RPMI7951 (cell line): ENCODE measurements around the gene UMODL1. TPM values are rescaled to one million over a fixed set of nuclear protein-coding genes. Genes with fewer than 3 reads are reported as not detected.
"Not testable (repeated sequence)": the region's sequence is repeated elsewhere in the genome, so short reads cannot be mapped to it uniquely, and the experiment has no call there.

Source experiments
- DNase-seq: peaks from one replicate; pipeline ENCODE4 v3.0.0-alpha.2; 2012; ENCODE audit warnings: low read depth
- total RNA-seq: library from RNA; depleted of rRNA; stranded (reverse); fragments of >200 nt; shearing (Covaris generic); gene quantifications from 2 replicates; pipeline ENCODE4 v1.2.3, GENCODE V29; 2014

UMODL1 gene
- total RNA-seq, 1 experiment from 2014 or later, result not detected

DNA sequence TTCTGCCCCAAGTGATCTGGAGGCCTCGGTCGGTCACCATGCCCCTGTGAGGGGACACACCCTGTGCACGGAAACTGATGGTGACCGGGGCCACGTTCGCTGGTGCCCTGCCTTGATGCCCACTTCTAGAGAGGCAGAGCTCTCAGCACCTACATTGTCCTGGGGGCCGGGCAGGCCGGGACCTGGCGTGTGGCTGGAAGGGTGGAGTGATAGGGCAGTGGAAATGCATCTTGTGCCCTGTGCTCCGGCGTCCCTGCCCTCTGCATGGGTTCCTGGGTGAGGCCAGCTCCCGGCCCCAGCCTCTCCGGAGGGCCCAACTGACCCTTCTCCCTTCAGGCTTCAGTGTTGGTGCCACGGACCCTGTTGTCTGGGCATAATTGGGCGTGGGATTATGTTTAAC, 11.0 kb upstream of the UMODL1 start:
- DNase-seq, result no peak

DNA sequence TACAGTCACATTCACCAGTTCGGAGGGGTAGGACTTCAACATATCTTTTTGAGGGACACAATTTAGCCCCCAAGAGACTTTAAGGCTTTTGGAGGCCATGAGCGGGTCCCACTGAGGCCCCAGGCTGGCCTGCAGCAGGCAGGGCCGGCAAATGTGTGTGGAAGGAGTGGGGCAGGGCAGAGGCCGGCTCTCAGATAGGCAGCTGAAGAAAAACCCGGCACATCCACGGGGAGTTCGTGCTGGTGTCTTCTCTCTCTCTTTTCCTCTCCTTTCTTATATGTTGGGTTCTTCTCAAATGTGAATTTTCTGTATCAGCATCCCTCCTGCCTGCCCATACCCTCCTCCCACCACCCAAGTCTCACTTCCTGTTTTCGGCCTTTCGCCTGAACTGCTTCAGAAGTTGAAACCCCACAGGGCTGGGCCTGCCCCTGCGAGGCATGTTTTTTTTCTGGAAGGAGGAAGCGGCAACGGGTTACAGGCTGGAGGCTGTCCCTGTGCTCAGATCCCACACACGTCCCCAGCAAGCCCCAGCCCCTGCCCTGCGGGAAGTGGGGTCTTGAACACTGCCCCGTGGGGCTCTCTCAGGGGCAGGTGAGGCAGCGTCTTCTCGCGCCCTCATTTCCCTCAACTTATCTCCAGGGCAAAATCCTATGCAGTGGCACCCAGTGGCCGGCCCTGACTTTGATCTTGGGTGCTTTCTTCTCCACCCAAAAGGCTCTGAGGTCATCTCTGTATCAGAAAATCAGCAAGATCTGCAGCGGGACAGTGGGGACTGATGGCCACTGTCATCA, 9.7 kb upstream of the UMODL1 start:
- no peak for DNase-seq

DNA sequence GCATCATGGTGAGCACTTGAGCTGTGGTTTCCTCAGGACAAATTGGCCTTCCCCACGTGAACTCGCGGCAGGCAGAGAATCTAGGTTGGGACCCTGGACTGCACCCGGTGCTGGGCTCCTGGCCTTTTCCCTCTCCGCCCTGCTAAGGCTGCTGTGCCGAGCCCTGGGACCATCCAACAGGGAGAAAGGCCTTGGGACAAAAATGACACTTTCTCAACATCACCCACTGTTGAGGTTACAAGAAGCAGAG, 9.2 kb upstream of the UMODL1 start:
- DNase-seq, result no peak

DNA sequence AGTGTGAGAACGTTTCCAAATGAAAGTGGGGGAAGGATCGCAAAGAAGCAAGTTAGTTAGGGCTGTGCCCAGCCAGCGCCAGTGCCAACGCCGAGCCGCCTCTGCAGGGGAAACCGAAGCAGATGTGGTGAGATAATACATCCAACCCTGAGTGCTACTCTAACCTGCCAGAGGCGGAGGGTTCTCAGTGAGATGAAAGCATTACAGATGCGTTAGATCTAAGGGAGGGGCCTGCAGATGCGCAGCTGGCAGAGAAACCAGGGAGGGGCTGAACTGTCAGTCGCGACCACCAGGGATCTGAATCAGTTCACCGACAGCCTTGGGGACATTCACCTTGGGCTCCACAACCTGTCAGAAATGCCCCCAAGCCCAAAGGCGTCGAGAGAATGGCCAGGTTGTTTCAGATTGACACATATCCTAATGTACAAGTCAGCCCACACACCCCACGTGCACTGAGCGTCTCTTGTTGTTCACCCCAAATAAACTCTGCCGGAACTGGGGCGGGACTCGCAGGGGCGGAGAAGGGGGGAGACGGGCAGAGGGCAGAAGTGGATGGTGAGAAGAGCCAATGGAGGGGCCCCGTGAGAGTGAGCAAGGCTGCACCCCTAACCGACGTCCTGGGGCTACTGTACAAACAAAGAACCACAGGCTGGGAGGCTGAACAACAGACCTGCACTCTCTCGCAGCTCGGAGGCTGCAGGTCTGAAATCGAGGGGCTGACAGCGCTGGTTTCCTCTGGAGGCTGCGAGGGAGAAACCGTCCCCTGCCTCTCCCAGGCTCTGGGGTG, 8.7 kb upstream of the UMODL1 start:
- no peak for DNase-seq

DNA sequence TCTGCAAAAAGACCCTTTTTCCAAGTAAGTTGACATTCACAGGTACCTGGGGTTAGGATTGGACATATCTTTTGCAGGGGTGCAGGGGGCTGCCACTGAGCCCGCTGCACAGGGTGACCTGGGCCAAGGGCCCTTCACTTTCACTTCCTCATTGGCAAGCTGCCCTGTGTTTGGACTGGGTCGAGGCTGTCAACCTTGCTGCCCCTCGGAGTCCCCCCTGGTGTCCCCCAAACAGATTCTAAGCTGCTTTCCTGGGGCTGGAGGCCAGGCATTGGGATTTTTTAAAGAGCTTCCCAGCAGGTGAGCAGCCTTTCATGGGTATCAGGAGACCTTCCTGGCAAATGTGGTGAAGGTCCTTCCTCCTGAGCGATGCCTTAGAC, 7.9 kb upstream of the UMODL1 start:
- no peak for DNase-seq

DNA sequence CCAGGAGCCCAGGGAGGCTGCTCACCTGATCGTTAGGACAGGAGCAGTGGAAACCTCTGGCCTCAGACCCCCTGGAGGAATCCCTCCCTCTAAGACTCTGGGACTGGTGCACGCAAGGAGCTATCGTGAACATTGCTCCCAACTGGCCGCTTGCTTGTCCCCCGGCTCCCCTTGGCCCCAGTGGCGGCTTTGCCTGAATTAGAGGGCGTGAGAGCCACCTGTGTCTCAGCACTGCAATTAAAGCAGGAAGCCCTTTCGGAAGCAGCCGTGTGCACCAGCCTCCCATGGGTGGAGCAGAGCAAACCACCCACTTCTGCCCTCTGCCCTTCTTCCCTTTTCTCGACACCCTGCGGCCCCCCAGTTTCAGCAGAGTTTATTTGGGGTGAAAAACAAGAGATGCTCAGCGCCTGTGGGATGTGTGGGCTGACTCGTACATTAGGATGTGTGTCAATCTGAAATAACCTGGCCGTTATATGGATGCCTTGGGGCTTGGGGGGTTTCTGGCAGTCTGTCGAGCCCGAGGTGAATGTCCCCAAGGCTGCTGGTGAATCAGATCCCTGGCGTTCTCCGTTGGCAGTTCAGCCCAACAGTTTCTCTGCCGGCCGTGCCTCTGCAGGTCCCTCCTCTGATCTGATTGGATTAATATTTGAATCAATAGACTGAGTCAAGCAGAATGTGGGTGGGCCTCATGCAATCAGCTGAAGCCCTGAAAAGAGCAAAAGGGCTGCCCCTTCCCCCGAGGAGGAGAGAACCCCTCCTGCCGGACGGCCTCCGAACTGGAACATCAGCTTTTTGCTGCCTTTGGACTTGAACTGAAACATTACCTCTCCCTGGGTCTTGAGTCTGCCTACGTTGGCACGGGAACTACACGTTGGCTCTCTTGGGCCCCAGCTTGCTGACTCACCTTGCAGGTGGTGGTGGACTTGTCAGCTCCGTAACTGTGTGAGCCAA, 7.3 kb upstream of the UMODL1 start:
- no peak for DNase-seq

DNA sequence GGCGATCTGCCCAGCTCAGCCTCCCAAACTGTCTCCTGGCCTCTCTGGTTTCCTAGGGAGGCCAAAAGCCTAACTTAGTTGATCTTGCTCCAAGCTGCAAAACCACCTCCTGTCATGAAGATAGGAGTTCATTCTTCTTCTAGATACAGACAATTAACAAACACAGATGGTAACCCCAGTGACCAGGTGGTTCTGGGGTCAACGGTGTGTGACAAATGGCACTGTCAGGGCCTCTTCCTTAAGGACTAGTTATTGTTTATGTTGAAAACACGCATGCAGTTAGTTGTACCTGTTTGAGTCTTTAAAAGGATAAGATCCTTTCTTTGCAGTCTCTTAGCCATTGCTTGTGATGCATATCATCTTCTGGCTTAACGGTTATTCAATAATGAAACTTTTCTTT, 4.6 kb upstream of the UMODL1 start:
- no peak for DNase-seq

DNA sequence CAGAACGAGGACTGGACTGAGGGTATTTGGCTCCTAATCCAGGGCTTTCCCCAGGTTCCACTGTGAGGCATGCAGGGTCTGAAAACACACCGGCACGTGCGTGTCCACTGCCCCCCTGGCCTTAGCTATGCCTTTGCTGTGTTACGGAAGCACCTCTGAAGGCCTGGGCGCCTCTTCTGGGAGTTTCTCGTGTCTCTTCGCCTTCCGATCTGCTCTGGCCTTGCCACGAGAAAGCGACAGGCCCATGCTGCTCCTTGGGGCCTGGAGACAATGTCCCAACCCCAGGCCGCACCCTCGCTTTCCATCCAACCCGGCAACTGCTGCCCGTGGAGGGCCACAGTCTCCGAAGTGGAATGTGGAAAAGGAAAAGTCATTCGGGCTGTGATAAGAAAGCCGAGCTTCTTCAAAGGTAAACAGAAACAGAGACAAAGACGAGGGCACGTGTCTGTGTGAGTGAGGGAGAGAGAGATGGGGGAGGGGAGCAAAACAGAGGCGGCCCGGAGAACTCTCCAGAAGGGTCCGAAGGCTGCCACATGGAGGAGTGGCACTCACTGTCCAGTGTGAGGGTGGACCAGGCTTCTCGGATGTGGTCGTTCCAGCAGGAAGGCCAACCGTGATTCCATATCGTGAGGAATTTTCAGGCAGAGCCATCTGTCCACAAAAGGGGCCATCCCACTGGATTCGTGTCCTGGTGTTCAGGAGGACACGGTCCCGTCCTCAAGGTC, 3.4 kb upstream of the UMODL1 start:
- DNase-seq, result no peak

DNA sequence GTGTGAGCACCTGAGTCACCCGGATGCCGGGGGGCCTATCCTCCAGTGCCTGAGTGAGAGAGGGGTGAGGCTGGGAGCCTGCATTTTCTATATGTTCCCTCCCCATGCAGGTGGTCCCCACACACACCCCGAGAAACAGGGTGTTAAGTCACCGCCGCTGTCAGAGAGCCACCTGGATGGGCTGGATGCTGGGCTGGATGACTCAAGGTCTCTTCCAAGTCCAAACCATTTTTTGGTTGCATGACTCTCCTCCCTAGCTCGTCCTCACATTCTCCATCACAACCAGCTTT, 2.9 kb upstream of the UMODL1 start:
- no peak for DNase-seq

DNA sequence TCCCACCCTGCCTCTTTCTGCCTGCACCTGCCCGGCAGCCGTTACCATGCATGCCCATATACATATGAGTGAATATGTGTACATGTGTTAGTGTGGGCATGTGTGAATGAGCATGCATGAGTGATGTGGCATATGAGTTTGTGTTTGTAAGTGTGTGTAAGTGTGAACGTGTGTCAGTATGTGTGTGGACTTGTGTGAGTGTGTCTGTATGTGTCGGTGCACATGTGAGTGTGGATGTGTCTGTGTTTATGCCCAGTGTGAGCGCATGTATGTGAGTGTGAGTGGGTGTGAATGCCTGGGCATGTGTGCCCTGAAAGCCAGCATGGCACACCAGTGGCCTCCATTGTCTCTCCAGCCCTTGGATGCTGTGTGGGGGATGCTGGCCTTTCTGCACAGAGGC, 2.5 kb upstream of the UMODL1 start:
- no peak for DNase-seq

DNA sequence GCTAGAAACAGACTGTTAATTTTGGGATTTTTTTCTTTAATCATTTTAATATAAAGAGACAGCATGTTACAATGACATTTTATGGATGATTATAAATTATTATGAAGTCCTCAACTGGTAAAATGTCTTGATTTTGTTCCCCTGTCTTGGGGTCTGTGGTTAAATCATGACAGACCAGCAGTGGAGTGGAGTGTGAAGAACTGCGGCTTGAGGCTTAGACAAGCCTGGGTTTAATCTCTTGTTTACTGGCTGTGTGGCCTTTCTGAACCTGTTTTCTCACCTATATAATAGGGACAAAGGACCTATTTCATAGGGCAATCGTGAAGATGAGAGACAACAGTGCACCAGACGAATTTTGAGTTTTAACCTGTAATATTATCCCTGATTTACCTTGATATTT, 1.8 kb upstream of the UMODL1 start:
- DNase-seq, result no peak

DNA sequence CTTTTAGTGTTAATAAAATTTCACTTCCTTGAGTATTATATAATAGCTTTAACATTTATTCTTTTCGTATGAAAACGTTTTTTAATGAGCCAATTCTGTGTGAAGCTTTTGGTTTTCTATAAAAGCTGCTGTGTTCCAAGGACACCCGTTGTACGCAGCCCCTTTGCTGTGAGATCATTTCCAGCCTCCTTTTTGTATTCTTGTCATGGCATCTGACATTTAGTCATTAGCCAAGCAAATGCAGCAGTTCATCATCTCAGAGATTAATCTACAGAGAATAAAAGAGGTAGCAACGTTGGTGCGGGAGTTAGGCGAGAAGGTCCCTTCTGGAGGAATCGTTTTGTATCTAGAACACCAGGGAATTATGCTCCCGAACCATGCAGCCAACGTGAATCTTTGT, 1.3 kb upstream of the UMODL1 start:
- no peak for DNase-seq

DNA sequence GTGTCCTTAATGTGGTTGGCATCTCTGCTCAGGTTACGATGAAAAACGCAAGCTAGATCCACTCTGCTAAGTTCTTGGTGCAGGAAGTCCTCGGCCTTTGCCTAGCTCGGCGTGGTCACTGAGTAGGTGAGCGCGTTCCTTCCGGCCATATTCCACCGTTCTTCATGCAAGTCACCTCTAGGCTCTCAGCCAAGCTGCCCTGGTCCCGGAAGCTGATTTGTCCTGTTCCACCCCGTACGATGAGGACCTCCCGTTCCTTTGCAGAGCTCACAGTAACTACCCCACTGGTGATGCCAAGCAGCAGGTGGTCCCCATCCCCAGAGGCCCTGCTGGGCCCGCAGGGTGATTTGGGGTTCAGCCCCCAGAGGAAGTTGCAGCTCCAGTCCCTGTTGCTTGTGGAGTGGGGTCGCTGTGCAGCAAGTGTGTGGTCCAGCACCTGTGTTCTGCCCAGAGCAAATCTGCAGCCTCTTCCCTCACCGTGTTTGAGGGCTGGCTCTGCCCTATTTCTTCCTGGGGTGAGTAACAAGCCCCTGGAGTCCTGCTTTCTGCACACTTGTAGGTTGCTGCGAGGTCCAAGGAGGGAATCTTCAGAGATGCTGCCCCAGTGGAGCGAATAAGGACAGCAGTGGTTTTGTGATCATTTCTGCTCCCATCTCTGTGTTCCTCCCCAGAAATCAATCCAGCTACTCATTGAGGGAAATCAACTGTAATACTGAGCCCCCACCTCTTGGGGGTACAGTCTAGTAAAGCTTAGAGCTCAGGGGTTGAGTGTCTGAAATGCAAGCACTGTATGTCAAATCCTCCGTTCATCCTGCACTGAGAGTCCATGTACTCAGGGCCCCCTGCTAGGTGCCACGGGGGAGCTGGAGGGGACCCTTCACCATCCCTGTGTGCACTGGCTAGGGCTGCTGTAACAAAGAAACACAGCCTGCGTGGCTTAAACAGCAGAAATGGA, 2.3 kb downstream of the UMODL1 start:
- no peak for DNase-seq

DNA sequence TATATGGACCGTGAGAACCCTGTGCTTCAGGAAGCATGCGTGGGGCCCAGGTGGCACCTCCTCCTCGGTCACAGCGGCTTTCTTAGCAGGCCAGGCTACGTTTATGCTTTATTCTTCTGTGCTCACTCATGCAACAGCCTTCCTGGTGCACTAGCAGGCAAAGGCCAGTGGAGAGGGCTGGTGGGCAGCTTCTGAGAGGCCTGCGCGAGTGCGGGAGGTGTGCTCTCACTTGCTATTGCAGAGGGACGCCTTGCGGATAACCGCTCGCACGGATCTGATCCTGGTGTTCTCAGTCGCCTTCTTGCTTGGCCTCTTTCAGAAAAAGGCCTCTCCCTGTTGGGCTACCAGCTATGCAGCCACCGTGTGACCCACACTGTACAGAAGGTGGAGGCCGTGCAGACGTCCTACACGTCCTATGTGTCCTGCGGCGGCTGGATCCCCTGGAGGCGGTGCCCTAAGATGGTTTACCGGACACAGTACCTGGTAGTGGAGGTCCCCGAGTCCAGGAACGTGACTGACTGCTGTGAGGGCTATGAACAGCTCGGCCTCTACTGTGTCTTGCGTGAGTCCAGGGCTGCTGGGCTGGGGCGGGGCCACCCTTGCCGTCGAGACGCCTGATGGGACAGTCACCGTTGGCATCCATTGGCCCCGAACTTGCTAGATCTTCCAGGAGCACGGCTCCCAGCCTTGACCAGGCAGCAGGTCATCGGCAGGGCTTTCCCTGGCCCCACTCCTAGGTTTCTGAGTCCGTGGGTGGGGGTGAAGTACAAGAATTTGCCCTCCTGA, 4.8 kb downstream of the UMODL1 start:
- DNase-seq, result no peak

DNA sequence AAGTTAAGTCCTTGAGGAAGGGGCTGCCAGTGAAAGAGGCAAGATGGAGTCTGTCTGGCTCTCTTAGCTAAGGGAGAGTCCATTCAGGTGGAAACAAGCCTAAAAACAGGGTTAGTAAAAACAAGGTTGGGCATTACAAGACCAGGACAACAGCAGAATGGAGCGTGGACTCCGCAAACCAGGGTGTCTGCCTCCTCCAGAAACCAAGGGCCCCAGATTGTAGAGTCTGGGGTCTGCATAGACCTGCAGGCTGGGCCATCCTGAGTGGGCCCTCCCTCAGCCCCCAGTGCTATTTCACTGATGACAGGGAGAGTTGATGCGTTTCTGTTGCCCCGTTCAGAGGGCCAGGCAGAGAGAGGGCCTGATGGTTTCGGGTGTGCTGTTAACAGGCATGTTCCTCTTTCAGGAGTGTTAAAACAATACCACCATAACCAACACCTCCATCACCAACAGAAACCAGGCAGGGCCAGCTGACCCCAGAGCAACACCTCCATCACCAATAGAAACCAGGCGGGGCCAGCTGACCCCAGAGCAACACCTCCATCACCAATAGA, 6.6 kb downstream of the UMODL1 start:
- not testable (repeated sequence) for DNase-seq

DNA sequence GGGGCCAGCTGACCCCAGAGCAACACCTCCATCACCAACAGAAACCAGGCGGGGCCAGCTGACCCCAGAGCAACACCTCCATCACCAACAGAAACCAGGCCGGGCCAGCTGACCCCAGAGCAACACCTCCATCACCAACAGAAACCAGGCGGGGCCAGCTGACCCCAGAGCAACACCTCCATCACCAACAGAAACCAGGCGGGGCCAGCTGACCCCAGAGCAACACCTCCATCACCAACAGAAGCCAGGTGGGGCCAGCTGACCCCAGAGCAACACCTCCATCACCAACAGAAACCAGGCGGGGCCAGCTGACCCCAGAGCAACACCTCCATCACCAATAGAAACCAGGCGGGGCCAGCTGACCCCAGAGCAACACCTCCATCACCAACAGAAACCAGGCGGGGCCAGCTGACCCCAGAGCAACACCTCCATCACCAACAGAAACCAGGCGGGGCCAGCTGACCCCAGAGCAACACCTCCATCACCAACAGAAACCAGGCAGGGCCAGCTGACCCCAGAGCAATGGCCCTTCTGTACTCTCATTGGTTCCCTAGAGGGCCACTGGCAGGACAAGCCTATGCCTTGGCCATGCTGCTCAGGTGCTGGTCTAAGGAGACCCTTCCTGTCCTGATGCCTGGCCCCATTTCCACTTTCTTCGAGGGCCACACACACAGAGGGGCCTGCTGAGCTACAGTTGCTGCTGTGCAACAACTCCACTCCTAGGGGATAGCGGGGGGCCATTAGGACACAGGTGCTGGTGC, 7.3 kb downstream of the UMODL1 start:
- DNase-seq, result not testable (repeated sequence)

DNA sequence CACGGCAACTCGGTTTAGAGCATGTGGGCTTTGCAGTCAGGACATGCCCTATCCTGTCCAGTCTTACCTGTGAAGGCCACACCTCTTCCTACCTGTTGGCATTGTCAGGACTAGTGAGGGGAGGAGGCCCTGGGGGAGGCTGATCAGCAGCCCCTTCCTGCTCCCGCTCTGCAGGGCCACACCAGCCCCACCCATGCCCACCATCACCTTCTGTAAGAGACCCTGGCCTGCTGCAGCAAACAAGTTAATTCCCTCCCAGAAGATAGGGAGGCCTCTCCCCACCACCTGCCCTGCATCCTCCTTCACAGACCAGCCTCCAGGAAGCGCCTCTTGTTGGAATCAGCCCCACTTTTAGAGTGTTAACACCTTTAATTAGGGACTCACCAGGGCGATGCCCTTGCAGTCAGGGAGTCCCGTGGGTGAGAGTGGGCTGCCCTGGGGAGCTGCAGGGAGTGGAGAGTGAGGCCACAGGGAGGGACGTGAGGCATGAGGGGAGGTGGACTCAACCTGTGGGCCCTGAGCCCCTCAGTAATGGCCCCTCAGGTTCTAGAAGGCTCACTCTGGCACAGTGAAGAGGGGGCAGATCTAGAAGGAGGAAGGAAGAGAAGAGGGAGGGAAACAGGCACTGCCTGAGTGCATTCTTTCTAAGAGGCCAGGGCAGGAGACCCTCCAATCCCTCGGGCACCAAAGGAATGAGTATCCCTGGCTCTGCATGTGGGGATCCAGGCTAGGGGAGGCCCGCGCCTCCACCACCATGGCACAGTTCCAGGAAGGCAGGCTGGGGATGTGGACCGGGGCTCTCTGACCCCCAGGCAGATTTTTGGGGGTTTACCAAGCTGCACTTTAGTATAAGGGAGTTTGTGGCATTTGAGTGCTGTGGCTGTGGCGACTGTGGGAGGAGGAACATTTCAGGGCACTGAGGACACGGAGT, 8.2 kb downstream of the UMODL1 start:
- no peak for DNase-seq
